ENCODE results near the gene ABCD3.

ABCD3 gene

DNA sequence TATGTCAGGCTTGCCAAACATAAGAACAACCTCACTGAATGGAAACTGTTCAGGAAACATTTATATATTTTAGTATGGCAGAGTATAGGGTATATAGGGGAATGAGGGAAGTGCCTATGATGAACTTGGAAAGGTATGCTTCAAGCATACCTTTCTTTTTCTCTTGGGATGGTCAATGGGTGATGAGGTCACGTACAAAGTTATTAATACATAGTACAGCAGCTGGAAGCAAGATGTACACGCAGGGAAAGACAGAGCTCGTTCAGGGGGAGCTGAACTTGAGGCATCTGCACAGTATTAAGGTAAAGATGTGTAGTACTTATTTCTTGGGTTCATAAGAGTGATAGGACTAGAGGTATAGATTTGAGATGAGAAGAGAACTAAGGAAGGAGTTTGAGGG, 61.5 kb downstream of the ABCD3 start:
- H3K4me3 ChIP-seq (ENCODE audit: low read depth, low read length), result no peak overlapping the region
- DNase-seq (ENCODE audit: low read depth), result no peak
- TF ChIP-seq, protein P1, sequence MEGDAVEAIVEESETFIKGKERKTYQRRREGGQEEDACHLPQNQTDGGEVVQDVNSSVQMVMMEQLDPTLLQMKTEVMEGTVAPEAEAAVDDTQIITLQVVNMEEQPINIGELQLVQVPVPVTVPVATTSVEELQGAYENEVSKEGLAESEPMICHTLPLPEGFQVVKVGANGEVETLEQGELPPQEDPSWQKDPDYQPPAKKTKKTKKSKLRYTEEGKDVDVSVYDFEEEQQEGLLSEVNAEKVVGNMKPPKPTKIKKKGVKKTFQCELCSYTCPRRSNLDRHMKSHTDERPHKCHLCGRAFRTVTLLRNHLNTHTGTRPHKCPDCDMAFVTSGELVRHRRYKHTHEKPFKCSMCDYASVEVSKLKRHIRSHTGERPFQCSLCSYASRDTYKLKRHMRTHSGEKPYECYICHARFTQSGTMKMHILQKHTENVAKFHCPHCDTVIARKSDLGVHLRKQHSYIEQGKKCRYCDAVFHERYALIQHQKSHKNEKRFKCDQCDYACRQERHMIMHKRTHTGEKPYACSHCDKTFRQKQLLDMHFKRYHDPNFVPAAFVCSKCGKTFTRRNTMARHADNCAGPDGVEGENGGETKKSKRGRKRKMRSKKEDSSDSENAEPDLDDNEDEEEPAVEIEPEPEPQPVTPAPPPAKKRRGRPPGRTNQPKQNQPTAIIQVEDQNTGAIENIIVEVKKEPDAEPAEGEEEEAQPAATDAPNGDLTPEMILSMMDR (IDR thresholded peaks at IDR 0.05; ENCODE audit: insufficient read depth, low read depth, low read length, missing control alignments), result no peak

DNA sequence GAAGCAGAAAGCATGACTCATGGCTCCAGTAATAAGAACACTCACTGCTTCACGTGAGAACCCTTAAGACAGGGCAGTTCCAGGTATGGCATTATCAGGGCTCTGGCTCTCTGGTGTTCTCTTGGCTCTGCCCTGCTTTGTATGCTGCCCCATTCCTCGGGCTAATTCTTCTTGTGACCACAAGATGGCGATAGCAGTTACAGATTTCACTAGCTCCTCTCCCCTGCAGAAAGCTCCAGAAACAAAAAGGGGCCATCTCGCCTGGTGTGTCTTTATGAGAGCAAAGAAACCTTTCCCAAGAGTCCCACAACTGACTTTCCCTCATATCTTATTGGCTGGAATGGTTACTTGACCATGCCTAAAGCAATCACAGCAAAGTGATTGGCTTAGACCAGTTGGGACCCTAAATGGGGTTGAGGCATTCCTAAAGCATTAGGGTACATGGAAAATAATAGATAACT, 63.3 kb downstream of the ABCD3 start:
- no peak overlapping the region for H3K4me3 ChIP-seq (ENCODE audit: low read depth, low read length)
- TF ChIP-seq, protein P1 (IDR thresholded peaks at IDR 0.05; ENCODE audit: insufficient read depth, low read depth, low read length, missing control alignments), result peak; percentile 78
- DNase-seq (ENCODE audit: low read depth), result peak; percentile 72

DNA sequence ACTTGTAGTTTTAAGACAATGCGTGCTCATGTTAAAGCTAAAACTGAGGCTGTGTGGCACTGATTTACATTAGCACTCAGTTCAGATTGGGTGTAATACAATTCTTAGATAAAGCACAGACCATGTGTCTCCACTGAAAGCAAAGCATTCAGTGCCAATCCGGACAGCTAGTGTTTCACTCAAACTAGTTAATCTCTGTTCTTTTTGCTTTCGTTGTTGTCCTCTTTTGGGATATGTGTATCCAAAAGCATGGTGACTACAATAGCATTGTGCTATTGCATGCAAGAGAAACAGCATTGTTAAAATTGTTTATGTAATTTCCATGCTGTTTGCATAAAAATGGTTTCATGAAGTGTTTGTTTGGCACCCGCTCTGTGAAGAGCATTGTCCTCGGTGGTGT, 68.8 kb downstream of the ABCD3 start:
- DNase-seq (ENCODE audit: low read depth), result no peak
- TF ChIP-seq, protein P1 (IDR thresholded peaks at IDR 0.05; ENCODE audit: insufficient read depth, low read depth, low read length, missing control alignments), result no peak
- H3K4me3 ChIP-seq (ENCODE audit: low read depth, low read length), result no peak overlapping the region

DNA sequence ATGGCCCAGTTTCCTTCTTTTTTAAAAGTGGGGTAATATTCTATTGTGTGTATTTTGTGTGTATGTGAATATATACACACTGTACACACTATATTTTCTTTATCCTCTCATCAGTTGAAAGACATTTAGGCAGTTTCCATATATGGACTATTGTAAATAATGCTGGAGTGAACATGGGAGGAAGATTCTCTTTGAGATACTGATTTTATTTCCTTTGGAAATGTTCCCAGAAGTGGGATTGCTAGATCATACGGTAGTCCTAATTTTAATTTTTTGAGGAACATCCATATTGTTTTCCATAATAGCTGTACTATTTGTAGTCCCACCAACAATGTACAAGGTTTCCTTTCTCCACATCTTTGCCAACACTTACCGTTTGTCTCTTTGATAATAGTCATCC, 72.4 kb downstream of the ABCD3 start:
- no peak for DNase-seq (ENCODE audit: low read depth)
- TF ChIP-seq, protein P1 (IDR thresholded peaks at IDR 0.05; ENCODE audit: insufficient read depth, low read depth, low read length, missing control alignments), result no peak
- no peak overlapping the region for H3K4me3 ChIP-seq (ENCODE audit: low read depth, low read length)

DNA sequence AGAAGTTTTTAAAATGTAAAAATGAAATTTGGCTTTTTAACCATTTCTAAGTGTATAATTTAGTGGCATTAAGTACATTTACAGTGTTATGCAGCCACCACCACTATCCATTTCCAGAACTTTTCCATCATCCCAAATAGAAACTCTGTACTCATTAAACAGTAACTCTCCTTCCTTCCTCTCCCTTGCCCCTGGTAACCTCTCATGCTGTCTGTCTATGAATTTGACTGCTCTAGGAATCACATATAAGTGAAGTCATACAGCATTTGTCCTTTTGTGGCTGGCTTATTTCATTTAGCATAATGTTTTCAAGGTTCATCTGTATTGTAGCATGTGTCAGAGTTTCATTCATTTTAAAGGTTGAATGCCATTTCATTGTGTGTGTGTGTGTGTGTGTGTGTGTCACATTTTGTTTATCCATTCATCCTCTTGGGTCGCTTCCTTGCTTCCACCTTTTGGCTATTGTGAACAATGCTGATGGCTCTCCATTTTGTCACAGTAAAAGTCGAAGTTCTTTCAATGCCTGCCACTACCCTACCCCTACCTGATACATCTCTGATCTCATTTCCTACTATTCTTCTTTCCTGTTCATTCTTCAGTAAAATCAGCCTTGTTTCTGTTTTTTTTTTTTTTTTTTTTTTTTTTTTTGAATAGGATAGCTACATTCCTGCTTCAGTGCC, 78.0 kb downstream of the ABCD3 start:
- TF ChIP-seq, protein P1 (IDR thresholded peaks at IDR 0.05; ENCODE audit: insufficient read depth, low read depth, low read length, missing control alignments), result no peak
- no peak overlapping the region for H3K4me3 ChIP-seq (ENCODE audit: low read depth, low read length)
- DNase-seq (ENCODE audit: low read depth), result no peak

DNA sequence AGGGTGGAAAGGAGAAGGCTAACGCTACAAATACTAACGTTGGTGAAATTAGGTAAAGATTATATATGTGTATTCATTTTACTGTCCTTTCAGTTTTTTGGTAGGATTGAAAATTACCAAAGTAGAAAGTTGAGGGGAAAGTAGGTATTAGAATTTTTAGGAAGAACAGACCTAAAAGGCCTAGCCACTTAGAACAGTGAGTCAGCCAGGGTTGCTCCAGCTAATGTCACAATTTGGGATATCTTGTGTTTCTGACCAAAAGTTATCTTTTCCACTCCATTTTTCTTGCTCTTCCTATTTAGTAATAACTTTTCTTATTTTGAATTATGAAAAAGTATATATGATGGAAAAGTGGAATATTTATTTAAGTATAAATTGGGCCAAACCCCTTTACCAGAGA, 83.2 kb downstream of the ABCD3 start:
- no peak for DNase-seq (ENCODE audit: low read depth)
- H3K4me3 ChIP-seq (ENCODE audit: low read depth, low read length), result no peak overlapping the region
- TF ChIP-seq, protein P1 (IDR thresholded peaks at IDR 0.05; ENCODE audit: insufficient read depth, low read depth, low read length, missing control alignments), result no peak

DNA sequence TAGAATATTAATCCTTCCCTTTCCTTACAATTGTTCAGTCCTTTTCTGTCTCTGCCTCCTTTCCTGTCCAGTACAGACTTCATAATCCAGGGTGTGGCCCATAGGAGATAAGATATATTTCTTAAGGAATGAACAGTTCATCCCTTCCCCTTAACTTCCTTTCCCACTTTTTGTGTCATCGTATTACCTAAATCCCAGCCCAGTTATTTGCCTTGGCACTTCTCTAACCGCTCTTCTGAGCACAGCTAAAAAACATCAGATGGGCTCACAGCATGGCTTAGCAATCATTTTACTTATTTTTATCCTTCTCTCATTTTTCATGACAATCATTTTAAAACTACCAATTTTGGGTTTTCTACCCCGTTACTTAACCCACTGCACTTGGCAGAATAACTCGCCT, 83.7 kb downstream of the ABCD3 start:
- H3K4me3 ChIP-seq (ENCODE audit: low read depth, low read length), result no peak overlapping the region
- TF ChIP-seq, protein P1 (IDR thresholded peaks at IDR 0.05; ENCODE audit: insufficient read depth, low read depth, low read length, missing control alignments), result no peak
- DNase-seq (ENCODE audit: low read depth), result no peak
